Right hindlimb (tissue), 1 donor: Measurements from ENCODE around the gene DMRTC1B.
"Not testable (repeated sequence)": the region's sequence is repeated elsewhere in the genome, so short reads cannot be mapped to it uniquely, and the experiment has no call there.

Source experiments
- DNase-seq: peaks from one replicate; pipeline ENCODE4 v3.0.0-alpha.2; 2018

DMRTC1B gene, protein sequence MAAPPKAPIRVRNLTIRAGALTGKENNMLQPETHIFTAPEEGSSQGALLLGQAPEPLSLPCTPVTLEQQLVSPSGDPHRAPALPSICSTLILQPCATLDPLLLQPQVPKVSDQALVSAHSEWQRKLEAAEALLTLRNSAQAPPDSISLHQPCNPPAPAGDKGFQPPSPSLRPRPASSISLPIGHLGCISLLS

DNA sequence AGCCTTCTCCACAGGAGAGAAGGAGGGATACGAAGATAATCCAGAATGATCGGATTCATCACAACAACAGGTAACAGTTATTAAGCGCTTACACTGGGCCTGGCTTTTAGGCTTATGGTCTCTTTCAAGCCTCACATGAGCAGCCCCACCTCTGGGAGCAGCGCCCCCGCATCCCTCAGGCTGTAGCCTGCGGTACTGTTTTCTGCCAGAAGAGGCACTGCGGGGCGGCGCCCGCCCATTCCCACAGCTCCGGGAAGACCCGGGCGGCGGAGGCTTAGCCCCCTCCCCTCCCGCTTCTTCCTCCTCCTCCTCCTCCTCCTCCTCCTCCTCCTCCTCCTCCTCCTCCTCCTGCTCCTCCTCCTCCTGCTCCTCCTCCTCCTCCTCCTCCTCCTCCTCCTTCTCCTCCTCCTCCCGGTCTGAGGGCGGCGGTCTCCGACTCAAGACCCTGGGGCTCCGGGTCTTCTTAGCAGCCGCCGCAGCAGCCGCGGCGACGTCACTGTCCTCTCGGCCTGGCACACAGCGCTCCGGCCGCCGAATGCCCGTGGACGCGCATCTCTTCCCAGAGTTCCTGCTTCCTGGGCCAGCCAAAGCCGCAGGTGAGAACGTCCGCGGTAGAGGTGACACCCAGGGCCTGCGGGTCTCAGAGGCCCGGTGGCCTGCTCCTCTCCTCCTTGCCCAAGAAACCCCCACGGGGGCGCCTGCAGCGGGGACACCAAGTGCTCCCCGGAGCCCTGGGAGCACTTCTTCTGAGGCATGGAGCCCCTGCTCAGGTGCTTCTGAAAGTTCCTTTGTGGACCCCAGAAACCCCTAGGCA lies at the start of gene DMRTC1B:
TSS of gene DMRTC1B (plus strand) at position 238 of the 814 bp plus-strand sequence. CDS start 68,246 bp downstream, outside the sequence.
- DNase-seq = not testable (repeated sequence)

- DNase-seq = no peak
These were observed 48.8 kb upstream of the DMRTC1B start for GRCh38 chrX:72727846-72728245.

DNA sequence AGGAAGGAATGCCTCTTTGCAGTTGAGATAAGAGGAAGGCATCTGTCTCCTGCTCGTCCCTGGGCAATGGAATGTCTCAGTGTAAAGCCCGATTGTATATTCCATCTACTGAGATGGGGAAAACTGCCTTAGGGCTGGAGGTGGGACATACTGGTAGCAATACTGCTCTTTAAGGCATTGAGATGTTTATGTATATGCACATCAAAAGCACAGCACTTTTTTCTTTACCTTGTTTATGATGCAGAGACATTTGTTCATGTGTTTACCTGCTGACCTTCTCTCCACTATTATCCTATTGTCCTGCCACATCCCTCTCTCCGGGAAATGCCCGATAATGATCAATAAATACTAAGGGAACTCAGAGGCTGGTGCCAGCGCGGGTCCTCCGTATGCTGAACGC lies 43.1 kb upstream of the DMRTC1B start:
- not testable (repeated sequence) for DNase-seq

DNA sequence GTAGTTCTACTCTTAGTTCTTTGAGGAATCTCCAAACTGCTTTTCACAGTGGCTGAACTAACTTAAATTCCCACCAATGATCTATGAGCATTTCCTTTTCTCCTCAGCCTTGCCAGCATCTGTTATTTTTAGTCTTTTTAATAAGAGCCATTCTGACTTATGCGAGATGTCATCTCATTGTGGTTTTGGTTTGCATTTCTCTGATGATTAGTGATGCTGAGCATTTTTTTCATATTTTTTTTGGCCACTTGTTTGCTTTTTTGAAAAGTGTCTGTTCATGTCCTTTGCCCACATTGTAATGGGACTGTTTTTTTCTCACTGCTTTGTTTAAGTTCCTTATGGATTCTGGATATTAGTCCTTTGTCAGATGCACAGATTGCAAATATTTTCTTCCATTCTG lies 41.1 kb upstream of the DMRTC1B start:
- no peak for DNase-seq

DNA sequence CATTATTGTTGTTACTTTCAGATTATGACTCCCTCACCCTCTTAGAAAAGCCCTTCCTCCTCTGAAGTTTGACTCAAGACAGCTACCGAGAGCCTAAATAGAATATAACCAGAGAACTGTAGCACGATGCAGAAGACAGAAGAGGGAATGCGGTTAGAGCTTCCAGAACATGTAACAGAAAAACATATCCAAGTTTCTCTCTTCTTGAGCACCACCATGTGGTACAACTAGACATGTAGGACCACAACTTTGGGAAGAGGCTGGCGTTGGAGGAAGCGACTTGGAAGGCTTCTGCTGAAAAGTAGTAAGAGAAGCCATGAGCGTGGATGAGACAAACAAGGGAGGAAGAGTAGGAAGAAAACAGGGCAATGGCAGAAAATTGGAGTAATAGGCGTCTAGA lies 31.1 kb upstream of the DMRTC1B start:
- not testable (repeated sequence) for DNase-seq

GRCh38 chrX:72748545-72748944 lies 28.1 kb upstream of the DMRTC1B start:
- DNase-seq = not testable (repeated sequence)

- not testable (repeated sequence) for DNase-seq
These were observed 16.2 kb upstream of the DMRTC1B start for GRCh38 chrX:72760454-72760853.

- DNase-seq = not testable (repeated sequence)
These were observed 739 bp downstream of the DMRTC1B start for GRCh38 chrX:72777467-72777790.

GRCh38 chrX:72778146-72778545 lies 1.5 kb downstream of the DMRTC1B start:
- DNase-seq = not testable (repeated sequence)

- not testable (repeated sequence) for DNase-seq
These were observed 5.9 kb downstream of the DMRTC1B start, which contains the start of gene FAM236B for GRCh38 chrX:72782560-72782959. TSS of gene FAM236B (minus strand) at chrX:72782660. CDS start at chrX:72782560, 100 bp downstream.

DNA sequence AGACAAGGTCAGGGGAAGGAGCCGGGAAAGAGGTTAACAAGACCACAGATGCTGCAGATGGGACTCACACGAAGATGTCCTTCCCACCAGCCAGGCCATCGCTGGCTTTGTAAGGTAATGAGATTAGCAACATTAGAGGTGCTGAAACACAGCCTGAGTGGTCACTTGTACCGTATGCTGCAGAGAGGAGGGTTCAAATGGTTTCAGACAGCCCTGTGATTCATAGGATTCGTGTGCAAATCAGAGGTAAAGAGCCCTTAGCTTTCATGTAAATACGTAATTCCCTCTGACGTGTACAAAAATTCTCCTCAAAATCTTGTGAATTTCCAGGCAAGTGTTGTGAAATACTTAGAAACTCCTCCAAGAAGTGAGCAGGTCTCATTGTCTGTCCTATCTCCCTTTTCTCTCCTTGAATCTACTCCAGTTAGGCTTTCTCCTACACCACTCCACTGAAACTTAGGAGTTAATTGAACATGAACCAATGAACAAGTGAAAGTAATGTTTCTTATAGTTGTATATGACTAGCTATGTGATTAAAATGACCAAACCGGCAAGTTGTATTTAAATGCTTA lies 6.8 kb downstream of the DMRTC1B start:
- not testable (repeated sequence) for DNase-seq

GRCh38 chrX:72783964-72784363 lies 7.3 kb downstream of the DMRTC1B start:
- DNase-seq = not testable (repeated sequence)

DNA sequence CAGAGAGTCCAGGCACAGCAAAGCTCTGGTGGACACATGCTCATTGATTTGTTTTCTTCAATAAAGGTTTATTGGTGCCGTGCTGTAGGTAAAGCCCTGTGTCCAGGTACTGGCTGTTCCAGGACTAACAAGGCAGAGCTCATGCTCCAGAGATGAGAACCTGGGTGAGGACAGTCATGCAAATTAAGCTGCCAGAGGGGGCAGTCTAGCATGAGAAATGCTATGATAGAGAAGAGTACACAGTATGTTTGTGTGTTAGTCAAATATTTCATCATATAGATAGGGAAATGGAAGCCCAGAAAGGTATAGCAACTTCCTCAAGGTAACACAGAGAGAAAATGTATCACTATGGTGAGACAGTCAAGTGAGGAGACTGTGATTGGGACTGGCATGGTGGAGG lies 11.5 kb downstream of the DMRTC1B start:
- not testable (repeated sequence) for DNase-seq

GRCh38 chrX:72790390-72790789 lies 13.7 kb downstream of the DMRTC1B start:
- not testable (repeated sequence) for DNase-seq

DNA sequence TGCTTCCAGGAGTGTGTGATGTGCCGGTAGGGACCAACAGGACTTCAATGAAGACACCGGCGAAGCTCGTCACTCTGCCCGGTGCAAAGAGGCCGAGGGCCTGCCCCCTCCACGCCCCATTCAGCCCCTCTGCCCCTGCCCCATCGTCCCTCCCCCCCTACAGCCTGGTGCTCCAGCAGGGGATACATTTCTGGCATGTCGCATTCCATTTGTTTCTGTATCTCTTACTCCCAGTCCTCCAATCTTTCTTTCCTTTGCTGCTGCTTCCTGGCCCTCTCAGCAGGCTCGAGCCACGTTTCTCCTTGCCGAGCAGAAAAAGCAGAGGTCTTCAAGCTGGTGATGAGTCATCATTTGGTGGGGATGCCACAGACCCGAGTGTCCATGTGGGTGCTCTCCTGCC lies 31.4 kb downstream of the DMRTC1B start, which contains the start of gene FAM236D:
TSS of gene FAM236D (minus strand) at position 101 of the 400 bp plus-strand sequence. CDS start at position 1, 100 bp downstream.
- not testable (repeated sequence) for DNase-seq

DNA sequence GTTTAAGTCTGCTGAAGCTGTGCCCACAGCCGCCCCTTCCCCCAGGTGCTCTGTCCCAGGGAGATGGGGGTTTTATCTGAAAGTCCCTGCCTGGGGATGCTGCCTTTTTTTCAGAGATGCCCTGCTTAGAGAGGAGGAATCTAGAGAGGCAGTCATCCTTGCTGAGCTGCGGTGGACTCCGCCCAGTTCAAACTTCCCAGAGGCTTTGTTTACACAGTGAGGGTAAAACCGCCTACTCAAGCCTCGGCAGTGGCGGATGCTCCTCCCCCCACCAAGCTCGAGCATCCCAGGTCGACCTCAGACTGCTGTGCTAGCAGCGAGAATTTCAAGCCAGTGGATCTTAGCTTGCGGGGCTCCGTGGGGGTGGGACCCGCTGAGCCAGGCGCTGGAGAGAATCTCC lies 54.0 kb downstream of the DMRTC1B start:
- not testable (repeated sequence) for DNase-seq

- DNase-seq = not testable (repeated sequence)
These were observed 60.8 kb downstream of the DMRTC1B start for GRCh38 chrX:72837532-72837931.

GRCh38 chrX:72882898-72883297 lies 106.2 kb downstream of the DMRTC1B start:
- not testable (repeated sequence) for DNase-seq

DNA sequence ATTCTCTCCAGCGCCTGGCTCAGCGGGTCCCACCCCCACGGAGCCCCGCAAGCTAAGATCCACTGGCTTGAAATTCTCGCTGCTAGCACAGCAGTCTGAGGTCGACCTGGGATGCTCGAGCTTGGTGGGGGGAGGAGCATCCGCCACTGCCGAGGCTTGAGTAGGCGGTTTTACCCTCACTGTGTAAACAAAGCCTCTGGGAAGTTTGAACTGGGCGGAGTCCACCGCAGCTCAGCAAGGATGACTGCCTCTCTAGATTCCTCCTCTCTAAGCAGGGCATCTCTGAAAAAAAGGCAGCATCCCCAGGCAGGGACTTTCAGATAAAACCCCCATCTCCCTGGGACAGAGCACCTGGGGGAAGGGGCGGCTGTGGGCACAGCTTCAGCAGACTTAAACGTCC lies 113.0 kb downstream of the DMRTC1B start:
- not testable (repeated sequence) for DNase-seq
